Endothelial cell of umbilical vein (primary cell): ENCODE data around the gene LRP2BP. TPM values are rescaled to one million over a fixed set of nuclear protein-coding genes. Genes with fewer than 3 reads are reported as not detected.

Experiments used
- BruUV-seq: library from RNA; stranded (reverse); fragments of 400-500 nt; replicated peaks from 2 replicates; lab custom pipeline; 2021; lab: Mats Ljungman, UMichigan
- CTCF ChIA-PET: fragments of 300-600, 350-600 bp; sonication (Branson Sonifier 250); formaldehyde crosslinking; loops from one replicate; lab custom pipeline; 2021; ENCODE audit warnings: antibody characterized with exemption, inconsistent platforms; lab: Charles Lee
- POLR2A ChIA-PET: fragments of 300-600, 350-600 bp; sonication (Branson Sonifier 250); formaldehyde crosslinking; loops from one replicate; lab custom pipeline; 2021; ENCODE audit warnings: antibody characterized with exemption, inconsistent platforms; lab: Charles Lee
- DNase-seq: peaks from one replicate; pipeline ENCODE4 v3.0.0-alpha.2; 2011; ENCODE audit warnings: low read depth, low spot score
- FAIRE-seq: peaks from 2 replicates; lab custom pipeline; 2011; peaks lifted over from hg19 to GRCh38; lab: Jason Lieb, UNC
- H2AFZ ChIP-seq: 2 replicates; pipeline ENCODE4 v1.6.0; 2012; ENCODE audit warnings: low read depth, low read length, control low read depth, inconsistent platforms
- H3K27ac ChIP-seq: 2 replicates; pipeline ENCODE4 v1.5.1; 2011; ENCODE audit warnings: low read depth, mild to moderate bottlenecking, control low read depth, low read length, moderate library complexity; ENCODE audit not compliant: insufficient read depth
- H3K27me3 ChIP-seq, 2 experiments: 2 replicates each; pipeline versions ENCODE4 v1.6.0 to v1.6.1; 2011; ENCODE audit warnings: low read length in 2 of 2, mixed read lengths in 1 of 2; ENCODE audit not compliant: control insufficient read depth in 2 of 2, insufficient read depth in 2 of 2
- H3K36me3 ChIP-seq, 2 experiments: 2 replicates in 1 of 2; 3 replicates in 1 of 2; pipeline ENCODE4 v1.5.1; 2011; ENCODE audit warnings: low read length in 2 of 2, mild to moderate bottlenecking in 1 of 2, moderate library complexity in 1 of 2; ENCODE audit not compliant: control insufficient read depth in 2 of 2, insufficient read depth in 2 of 2; ENCODE audit errors: extremely low read depth in 1 of 2
- H3K4me1 ChIP-seq: 3 replicates; pipeline ENCODE4 v1.5.1; 2011; ENCODE audit warnings: mild to moderate bottlenecking, low read length; ENCODE audit not compliant: control insufficient read depth, insufficient read depth; ENCODE audit errors: extremely low read depth
- H3K4me2 ChIP-seq: 2 replicates; pipeline ENCODE4 v1.6.1; 2011; ENCODE audit warnings: low read length, control low read depth, mixed read lengths; ENCODE audit not compliant: insufficient read depth
- H3K4me3 ChIP-seq, 3 experiments: fragments of 200-600 bp in 1 of 3; sonication (generic), shearing (Covaris generic) in 1 of 3; replicated peaks in 1 of 3; 2 replicates each; pipeline ENCODE4 v1.5.1; 2011 to 2016; ENCODE audit warnings: control low read depth in 3 of 3, low read length in 3 of 3, mild to moderate bottlenecking in 2 of 3, inconsistent platforms in 1 of 3, low read depth in 1 of 3, moderate library complexity in 1 of 3; ENCODE audit not compliant: insufficient read depth in 1 of 3
- H3K79me2 ChIP-seq: 2 replicates; pipeline ENCODE4 v1.6.0; 2012; ENCODE audit warnings: low read length, inconsistent platforms; ENCODE audit not compliant: control insufficient read depth, insufficient read depth
- H3K9ac ChIP-seq: replicated peaks from 2 replicates; pipeline ENCODE3; 2011; ENCODE audit warnings: low read length, control low read depth; ENCODE audit not compliant: insufficient read depth; ENCODE audit errors: extremely low read depth
- H3K9me1 ChIP-seq: replicated peaks from 3 replicates; pipeline ENCODE4 v1.6.0; 2011; ENCODE audit warnings: mild to moderate bottlenecking, low read length; ENCODE audit not compliant: control insufficient read depth, insufficient read depth; ENCODE audit errors: extremely low read depth
- H3K9me3 ChIP-seq: replicated peaks from 2 replicates; pipeline ENCODE4 v1.5.1; 2012; ENCODE audit warnings: low read length, inconsistent platforms; ENCODE audit not compliant: control insufficient read depth, insufficient read depth
- H4K20me1 ChIP-seq: replicated peaks from 2 replicates; pipeline ENCODE3; 2011; ENCODE audit warnings: mild to moderate bottlenecking, low read length; ENCODE audit not compliant: control insufficient read depth, insufficient read depth; ENCODE audit errors: extremely low read depth
- EZH2 ChIP-seq: IDR thresholded peaks from 2 replicates; pipeline ENCODE4 v1.6.1; 2012; ENCODE audit warnings: borderline replicate concordance, low read depth, mild to moderate bottlenecking, moderate library complexity, low read length, inconsistent platforms; ENCODE audit not compliant: severe bottlenecking
- FOS ChIP-seq: IDR thresholded peaks from 2 replicates; pipeline ENCODE4 v1.6.1; 2011; ENCODE audit warnings: mild to moderate bottlenecking, low read length, moderate library complexity, borderline replicate concordance; ENCODE audit not compliant: insufficient read depth
- GATA2 ChIP-seq: IDR thresholded peaks from 2 replicates; pipeline ENCODE4 v1.7.0; 2011; ENCODE audit warnings: low read depth, mild to moderate bottlenecking, moderate library complexity, mixed read lengths, low read length; ENCODE audit not compliant: insufficient read length, insufficient read depth
- JUN ChIP-seq: IDR thresholded peaks from 2 replicates; pipeline ENCODE4 v1.6.1; 2011; ENCODE audit warnings: borderline replicate concordance, low read depth; ENCODE audit not compliant: insufficient read length, insufficient read depth
- MYC ChIP-seq: IDR thresholded peaks from one replicate; pipeline ENCODE4 v1.6.1; 2011; ENCODE audit warnings: mild to moderate bottlenecking, low read depth, low read length
- POLR2AphosphoS5 ChIP-seq: IDR thresholded peaks from 2 replicates; pipeline ENCODE4 v1.6.1; 2012; ENCODE audit warnings: low read depth, mild to moderate bottlenecking, control low read depth, low read length, moderate library complexity; ENCODE audit not compliant: insufficient read depth
- dilution Hi-C: fragments of 300-500 bp; cut with MboI; formaldehyde crosslinking; loops from one replicate; pipeline ENCODE4 v1.15.0; 2019; ENCODE audit warnings: low sequenced_read_pairs; ENCODE audit not compliant: extremely low pct_ligation_motif_present
- intact Hi-C: fragments of 100-400 bp; cut with micrococcal nuclease; formaldehyde crosslinking; loops from one replicate; pipeline ENCODE4 v1.10.0; 2022
- polyA plus RNA-seq, 4 experiments: library from polyadenylated mRNA; depleted of rRNA in 3 of 4; stranded (reverse) in 3 of 4; unstranded in 1 of 4; fragments of >200 nt; gene quantifications; 2 replicates each; pipeline versions ENCODE4 v1.2.1 to v1.2.3, GENCODE V29; 2011 to 2012; ENCODE audit warnings: missing spikeins in 1 of 4
- total RNA-seq: library from RNA; stranded (reverse); gene quantifications from 2 replicates; pipeline ENCODE4 v1.2.3, GENCODE V29; 2021
- TF ChIP-seq, protein P1 (sequence below), 2 donors: IDR thresholded peaks; 1 replicate in 1 of 2; 2 replicates in 1 of 2; pipeline ENCODE4 v1.5.1; 2011; ENCODE audit warnings: low read length in 2 of 2, mild to moderate bottlenecking in 2 of 2, moderate library complexity in 2 of 2, control low read depth in 1 of 2, inconsistent platforms in 1 of 2, low read depth in 1 of 2; ENCODE audit not compliant: insufficient read depth in 1 of 2; ENCODE audit errors: extremely low read depth in 1 of 2

The LRP2BP gene
- total and polyA plus RNA-seq, 2 donors (not counting 3 experiments of a cell fraction or from before 2014, with no cell fraction given) = 0.18 to 0.53 TPM

DNA sequence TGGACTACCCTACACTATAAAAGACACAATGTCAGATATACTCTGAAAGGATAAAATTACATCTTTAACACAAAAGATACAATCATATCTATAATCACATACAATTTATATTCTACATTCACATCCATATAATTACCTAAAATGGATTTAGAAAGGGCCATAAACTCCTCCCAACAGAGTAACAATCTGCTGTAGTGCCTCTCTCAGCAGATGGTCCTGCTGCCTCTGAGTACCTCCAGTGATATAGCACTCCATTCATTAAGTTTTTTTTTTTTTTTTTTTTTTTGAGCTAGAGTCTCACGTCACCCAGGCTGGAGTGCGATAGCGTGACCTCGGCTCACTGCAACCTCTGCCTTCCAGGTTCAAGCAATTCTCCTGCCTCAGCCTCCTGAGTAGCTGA, 8.3 kb upstream of the LRP2BP start:
- H3K4me1 ChIP-seq = peaks cover 14% of the 10 kb centered on the region
- ChIA-PET CTCF (interaction anchor here (1.1 to 2.6 kb wide), 2 partner anchors 8 to 634 kb away, joined by 3 to 8 read pairs; no protein-coding TSS in a partner anchor), POLR2A (no interaction called here)
- no peaks in the 10 kb centered on the region for H3K9me3 ChIP-seq
- H3K4me2 ChIP-seq = no peak overlapping the region
- BruUV-seq = no TSS peak
- H3K9ac ChIP-seq = no peak overlapping the region
- H3K79me2 ChIP-seq = no peaks in the 10 kb centered on the region
- no peak overlapping the region for H3K4me3 ChIP-seq
- H3K27ac ChIP-seq = no peak overlapping the region
- FAIRE-seq (no peak), DNase-seq (no peak)
- H3K9me1 ChIP-seq = no peaks in the 10 kb centered on the region
- H3K36me3 ChIP-seq = peaks cover 0 to 5% of the 10 kb centered on the region in 2 experiments
- dilution Hi-C loops (no loop called here), intact Hi-C loops (no loop called here)
- H4K20me1 ChIP-seq = no peaks in the 10 kb centered on the region
- H3K27me3 ChIP-seq = no peaks in the 10 kb centered on the region
- no peak overlapping the region for H2AFZ ChIP-seq
- no peak for TF ChIP-seq MYC
- no peak for TF ChIP-seq GATA2
- TF ChIP-seq EZH2 = no peak
- no peak for TF ChIP-seq JUN
- TF ChIP-seq POLR2AphosphoS5 = no peak

DNA sequence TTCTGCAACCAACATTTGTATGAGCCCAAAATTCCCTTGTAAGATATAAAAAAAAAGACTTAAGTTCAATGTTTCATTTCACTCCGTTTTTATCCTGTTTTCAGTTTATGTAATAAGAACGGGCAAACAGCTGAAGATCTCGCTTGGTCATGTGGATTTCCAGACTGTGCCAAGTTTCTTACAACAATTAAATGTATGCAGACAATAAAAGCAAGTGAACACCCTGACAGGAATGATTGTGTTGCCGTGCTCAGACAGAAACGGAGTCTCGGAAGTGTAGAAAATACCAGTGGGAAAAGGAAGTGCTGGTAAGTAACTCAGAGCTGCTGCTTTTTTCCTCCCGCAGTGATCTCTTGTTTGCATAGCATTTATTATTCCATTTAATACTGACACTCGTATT, 3.7 kb upstream of the LRP2BP start:
- Histone ChIP-seq H3K4me2 (peak overlapping the region; percentile 77), H3K4me1 (peaks cover 37% of the 10 kb centered on the region), H3K27ac (peak overlapping the region; percentile 49), H3K9me1 (no peaks in the 10 kb centered on the region), H3K9ac (peak overlapping the region; percentile 20), H2AFZ (peak overlapping the region; percentile 33), H3K9me3 (no peaks in the 10 kb centered on the region), H3K27me3 (no peaks in the 10 kb centered on the region), H3K36me3 (peaks cover 0 to 2% of the 10 kb centered on the region in 2 experiments), H3K4me3 (peak overlapping the region in 1 of 3 experiments; percentile 51), H3K79me2 (no peaks in the 10 kb centered on the region), H4K20me1 (no peaks in the 10 kb centered on the region)
- FAIRE-seq (peak; percentile 86), DNase-seq (peak; percentile 93)
- intact Hi-C loops = loop anchor here (1.0 to 5.0 kb wide), 3 partner anchors 113 to 638 kb away; no protein-coding TSS in a partner anchor
- ChIA-PET POLR2A (no interaction called here), CTCF (interaction anchor here (0.7 to 2.2 kb wide), 4 partner anchors 13 to 639 kb away, joined by 3 to 16 read pairs (median 5); no protein-coding TSS in a partner anchor)
- no peak for TF ChIP-seq FOS
- TF ChIP-seq, protein P1, sequence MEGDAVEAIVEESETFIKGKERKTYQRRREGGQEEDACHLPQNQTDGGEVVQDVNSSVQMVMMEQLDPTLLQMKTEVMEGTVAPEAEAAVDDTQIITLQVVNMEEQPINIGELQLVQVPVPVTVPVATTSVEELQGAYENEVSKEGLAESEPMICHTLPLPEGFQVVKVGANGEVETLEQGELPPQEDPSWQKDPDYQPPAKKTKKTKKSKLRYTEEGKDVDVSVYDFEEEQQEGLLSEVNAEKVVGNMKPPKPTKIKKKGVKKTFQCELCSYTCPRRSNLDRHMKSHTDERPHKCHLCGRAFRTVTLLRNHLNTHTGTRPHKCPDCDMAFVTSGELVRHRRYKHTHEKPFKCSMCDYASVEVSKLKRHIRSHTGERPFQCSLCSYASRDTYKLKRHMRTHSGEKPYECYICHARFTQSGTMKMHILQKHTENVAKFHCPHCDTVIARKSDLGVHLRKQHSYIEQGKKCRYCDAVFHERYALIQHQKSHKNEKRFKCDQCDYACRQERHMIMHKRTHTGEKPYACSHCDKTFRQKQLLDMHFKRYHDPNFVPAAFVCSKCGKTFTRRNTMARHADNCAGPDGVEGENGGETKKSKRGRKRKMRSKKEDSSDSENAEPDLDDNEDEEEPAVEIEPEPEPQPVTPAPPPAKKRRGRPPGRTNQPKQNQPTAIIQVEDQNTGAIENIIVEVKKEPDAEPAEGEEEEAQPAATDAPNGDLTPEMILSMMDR (IDR thresholded peaks at IDR 0.05; ENCODE audit: extremely low read depth in 1 of 2, insufficient read depth in 1 of 2, low read depth in 1 of 2, low read length in 2 of 2) = no peak
- dilution Hi-C loops = loop anchor here (25.0 kb wide), 1 partner anchor 112 kb away; no protein-coding TSS in a partner anchor
- BruUV-seq = no TSS peak
